Measurements from ENCODE around the gene GLA. TPM values are rescaled to one million over a fixed set of nuclear protein-coding genes. Genes with fewer than 3 reads are reported as not detected.

Gene GLA
- total RNA-seq, 1 experiment from 2014 or later: 41.9 TPM

GRCh38 chrX:101419489-101419888, 11.8 kb upstream of the GLA start:
- Histone ChIP-seq H4K91ac (ENCODE audit: insufficient read length, low read depth, low read length) (no peak overlapping the region), H2AFZ (ENCODE audit: low read length) (no peak overlapping the region), H2BK120ac (ENCODE audit: low read depth, low read length, poor library complexity, severe bottlenecking) (no peak overlapping the region), H2BK20ac (ENCODE audit: low read depth, low read length, poor library complexity, severe bottlenecking) (no peak overlapping the region), H3K79me2 (ENCODE audit: insufficient read depth, low read length) (no peaks in the 10 kb centered on the region), H2BK5ac (ENCODE audit: insufficient read length, low read length) (no peak overlapping the region), H3K18ac (ENCODE audit: insufficient read length, low read depth, low read length) (no peak overlapping the region), H3K4me1 (ENCODE audit: insufficient read depth, low read length) (no peaks in the 10 kb centered on the region), H2BK12ac (ENCODE audit: insufficient read length, low read depth, low read length) (no peak overlapping the region), H3K79me1 (ENCODE audit: insufficient read depth, low read depth, low read length, poor library complexity, severe bottlenecking) (no peaks in the 10 kb centered on the region), H2AK5ac (ENCODE audit: insufficient read length, low read length) (no peak overlapping the region), H4K8ac (replicated peaks; ENCODE audit: insufficient read length, low read depth, low read length) (no peak overlapping the region), H3K23ac (ENCODE audit: insufficient read length, low read depth, low read length) (no peak overlapping the region), H4K20me1 (ENCODE audit: control insufficient read depth, insufficient read depth, insufficient read length) (no peaks in the 10 kb centered on the region), H3K9ac (ENCODE audit: extremely low read depth, insufficient read length, low read length) (no peak overlapping the region), H3K56ac (ENCODE audit: insufficient read length, low read depth, low read length) (no peak overlapping the region), H3K27me3 (ENCODE audit: insufficient read depth, low read length) (no peaks in the 10 kb centered on the region), H2BK15ac (ENCODE audit: low read depth, low read length) (no peak overlapping the region), H4K5ac (ENCODE audit: insufficient read length, low read depth, low read length) (no peak overlapping the region), H3K4me2 (ENCODE audit: insufficient read depth, insufficient read length, low read length) (no peak overlapping the region), H3K23me2 (ENCODE audit: insufficient read length, low read depth, low read length, poor library complexity, severe bottlenecking) (no peaks in the 10 kb centered on the region), H3K4ac (ENCODE audit: low read depth, low read length) (no peak overlapping the region), H3K14ac (ENCODE audit: insufficient read depth, low read length) (no peak overlapping the region), H3K9me3 (ENCODE audit: control insufficient read depth, low read depth, low read length) (peaks cover 20% of the 10 kb centered on the region), H3K27ac (ENCODE audit: insufficient read length, low read depth, low read length) (no peak overlapping the region), H3T11ph (ENCODE audit: low read length) (no peak overlapping the region)
- Mint-ChIP-seq H3K27ac (no peak overlapping the region), H3K4me3 (peak overlapping the region; percentile 16 to 83; a peak in 4 of 5 replicates), H3K36me3 (ENCODE audit: insufficient read depth in 1 of 3, low read depth in 3 of 3) (peaks cover 12 to 28% (median 23%) of the 10 kb centered on the region in 3 experiments), H3K4me1 (peaks cover 24 to 26% of the 10 kb centered on the region in 2 experiments), H3K27me3 (ENCODE audit: low read depth) (no peaks in the 10 kb centered on the region; the same call in 1 of the 2 replicates), H3K9me3 (peaks cover 64% of the 10 kb centered on the region in 2 experiments)
- WGBS (ENCODE audit: extremely low coverage, insufficient read length, low lambda C conversion rate): no CpG with 5 or more reads among the region's 2 CpGs
- TF ChIP-seq, protein P1, sequence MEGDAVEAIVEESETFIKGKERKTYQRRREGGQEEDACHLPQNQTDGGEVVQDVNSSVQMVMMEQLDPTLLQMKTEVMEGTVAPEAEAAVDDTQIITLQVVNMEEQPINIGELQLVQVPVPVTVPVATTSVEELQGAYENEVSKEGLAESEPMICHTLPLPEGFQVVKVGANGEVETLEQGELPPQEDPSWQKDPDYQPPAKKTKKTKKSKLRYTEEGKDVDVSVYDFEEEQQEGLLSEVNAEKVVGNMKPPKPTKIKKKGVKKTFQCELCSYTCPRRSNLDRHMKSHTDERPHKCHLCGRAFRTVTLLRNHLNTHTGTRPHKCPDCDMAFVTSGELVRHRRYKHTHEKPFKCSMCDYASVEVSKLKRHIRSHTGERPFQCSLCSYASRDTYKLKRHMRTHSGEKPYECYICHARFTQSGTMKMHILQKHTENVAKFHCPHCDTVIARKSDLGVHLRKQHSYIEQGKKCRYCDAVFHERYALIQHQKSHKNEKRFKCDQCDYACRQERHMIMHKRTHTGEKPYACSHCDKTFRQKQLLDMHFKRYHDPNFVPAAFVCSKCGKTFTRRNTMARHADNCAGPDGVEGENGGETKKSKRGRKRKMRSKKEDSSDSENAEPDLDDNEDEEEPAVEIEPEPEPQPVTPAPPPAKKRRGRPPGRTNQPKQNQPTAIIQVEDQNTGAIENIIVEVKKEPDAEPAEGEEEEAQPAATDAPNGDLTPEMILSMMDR (conservative IDR thresholded peaks at IDR 0.05): no peak
- DNase-seq: no peak

Data from H9 (cell line).